Activated T-cell treated with anti-CD3 and anti-CD28 coated beads for 48 hours (primary cell): Measurements from ENCODE around the gene BRD4.

ENCODE experiments used
- DNase-seq: peaks from one replicate; pipeline ENCODE4 v3.0.0-alpha.2; 2020; ENCODE audit warnings: low read depth

BRD4 gene

DNA sequence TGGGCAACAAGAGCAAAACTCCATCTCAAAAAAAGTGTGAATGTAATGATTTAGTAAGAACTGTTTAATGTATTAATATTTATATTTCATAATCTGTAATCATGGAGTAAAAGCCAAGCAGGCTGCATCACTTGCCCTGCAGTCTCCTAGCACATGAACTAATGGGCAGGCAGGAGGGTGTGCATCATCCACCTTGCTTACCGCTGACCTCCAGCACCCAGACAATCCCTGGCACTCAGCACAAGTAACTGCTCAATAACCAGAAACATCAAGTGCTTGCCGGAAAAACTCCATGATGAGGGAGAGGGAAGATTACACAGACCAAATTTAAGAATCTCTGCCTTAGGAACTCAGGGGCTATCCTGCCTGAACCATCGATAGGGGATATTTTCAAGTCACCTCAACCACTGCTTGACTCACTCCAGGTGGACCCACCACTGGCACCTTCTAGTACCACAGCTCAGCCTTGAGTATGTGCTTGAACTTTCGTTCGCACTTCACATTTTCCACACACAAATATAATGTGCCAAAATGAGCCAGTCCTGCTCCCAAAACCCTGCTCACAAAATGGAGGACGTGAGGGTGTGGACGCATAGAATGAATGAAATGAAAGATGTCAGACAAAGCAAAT is 18.6 kb downstream of the BRD4 start:
- DNase-seq = no peak

DNA sequence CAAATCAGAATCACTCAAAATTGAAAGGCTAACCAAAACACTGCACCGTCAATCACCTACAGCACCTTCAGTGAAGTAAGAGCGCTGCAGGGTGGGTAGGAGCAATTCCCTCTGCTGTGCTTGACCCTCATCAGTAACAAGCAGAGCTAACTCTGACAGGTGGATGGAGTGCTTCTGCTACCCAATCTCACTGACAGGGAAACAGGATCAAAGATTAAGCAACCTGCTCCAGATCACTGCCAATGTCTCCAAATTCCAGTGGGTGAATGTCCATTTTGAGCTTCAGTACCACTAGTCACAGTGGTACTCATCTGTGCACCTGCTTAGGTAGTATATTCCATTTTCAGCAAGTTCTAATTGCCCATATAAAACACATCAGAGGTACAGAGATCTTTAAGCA is 25.2 kb downstream of the BRD4 start:
- no peak for DNase-seq

DNA sequence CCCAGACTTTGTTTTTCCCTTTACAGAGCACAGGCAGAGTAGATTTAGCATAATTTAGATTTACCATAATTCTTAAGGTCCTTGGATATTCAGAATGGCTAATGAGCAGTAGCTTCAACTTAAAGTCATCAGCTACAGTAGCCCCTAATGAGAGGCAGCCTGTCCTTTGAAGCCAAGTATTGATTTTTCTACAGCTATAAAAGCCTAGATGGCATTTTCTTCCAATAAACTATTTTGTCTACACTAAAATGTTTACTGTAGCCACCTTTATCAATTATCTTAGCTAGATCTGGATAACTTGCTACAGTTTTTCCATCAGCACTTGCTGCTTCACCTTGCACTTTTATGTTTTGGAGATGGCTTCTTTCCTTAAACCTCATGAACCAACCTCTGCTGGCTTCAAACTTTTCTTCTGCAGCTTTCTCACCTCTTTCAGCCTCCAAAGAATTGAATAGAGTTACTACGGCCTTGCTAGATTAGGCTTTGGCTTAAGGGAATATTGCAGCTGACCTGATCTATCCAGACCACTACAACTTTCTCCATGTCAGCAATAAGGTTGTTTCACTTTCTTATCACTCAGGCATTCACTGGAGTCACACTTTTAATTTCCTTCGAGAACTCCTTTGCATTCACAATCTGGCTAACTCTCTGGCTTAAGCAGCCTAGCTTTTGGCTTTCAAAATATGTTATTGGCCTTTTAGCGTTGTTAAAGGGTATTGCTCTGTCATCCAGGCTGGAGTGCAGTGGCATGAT is 26.6 kb downstream of the BRD4 start:
- DNase-seq = no peak

DNA sequence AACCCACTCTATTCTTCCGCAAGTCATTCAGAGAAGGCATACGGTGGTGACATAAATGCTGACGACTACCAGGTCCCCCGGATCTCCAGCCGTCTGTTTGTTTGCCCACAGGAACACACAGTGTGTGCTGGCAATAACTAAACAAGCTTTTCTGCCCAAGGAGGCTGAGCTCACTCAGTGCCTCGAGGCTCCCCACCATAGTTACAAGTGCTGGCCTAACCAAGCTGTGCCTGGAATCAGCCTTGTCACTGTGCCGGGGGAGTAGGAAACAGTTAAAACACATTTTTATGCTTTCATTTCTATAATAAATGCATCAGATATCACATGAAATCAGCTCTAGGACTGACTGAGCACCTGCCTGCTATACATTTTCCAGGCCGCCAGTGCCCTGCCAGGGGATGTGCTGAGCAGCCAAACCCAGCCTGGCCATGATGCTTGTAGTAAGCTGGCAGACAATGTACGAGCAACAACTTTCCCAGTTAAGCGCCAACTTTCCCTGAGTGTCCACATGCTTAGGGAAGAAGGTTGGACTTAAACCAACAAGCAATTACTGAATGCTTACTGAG is 28.1 kb downstream of the BRD4 start:
- peak; percentile 47 for DNase-seq

DNA sequence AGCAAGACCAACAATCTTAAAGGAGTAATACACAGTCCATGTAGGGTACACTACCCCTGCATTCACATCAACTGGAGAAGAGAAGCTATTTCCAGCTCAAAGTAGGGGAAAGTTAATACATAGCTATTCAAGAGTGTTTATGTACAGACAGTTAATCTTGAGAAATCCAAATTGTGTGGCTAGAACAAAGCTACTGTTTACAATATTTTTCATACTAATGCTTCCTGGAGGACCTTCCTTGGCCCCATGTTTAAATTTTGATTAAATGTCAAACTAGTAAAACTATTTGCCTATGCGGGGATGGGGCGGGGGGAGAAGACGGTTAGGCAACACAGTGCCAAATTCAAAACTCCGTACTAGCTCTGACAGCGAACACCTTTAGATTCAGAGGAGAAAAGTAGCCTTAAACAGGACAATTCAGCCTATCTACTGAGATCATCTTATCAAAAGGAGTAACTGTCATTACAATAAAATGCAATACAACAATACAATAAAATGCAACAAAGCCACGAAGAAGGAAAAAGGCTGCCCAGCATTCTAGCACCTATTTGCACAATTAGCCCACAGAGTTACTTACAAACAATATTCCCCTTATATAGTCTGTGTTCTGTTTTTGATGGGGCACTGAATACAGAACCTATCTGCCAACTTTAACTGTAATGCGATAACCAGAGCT is 29.1 kb downstream of the BRD4 start:
- no peak for DNase-seq

DNA sequence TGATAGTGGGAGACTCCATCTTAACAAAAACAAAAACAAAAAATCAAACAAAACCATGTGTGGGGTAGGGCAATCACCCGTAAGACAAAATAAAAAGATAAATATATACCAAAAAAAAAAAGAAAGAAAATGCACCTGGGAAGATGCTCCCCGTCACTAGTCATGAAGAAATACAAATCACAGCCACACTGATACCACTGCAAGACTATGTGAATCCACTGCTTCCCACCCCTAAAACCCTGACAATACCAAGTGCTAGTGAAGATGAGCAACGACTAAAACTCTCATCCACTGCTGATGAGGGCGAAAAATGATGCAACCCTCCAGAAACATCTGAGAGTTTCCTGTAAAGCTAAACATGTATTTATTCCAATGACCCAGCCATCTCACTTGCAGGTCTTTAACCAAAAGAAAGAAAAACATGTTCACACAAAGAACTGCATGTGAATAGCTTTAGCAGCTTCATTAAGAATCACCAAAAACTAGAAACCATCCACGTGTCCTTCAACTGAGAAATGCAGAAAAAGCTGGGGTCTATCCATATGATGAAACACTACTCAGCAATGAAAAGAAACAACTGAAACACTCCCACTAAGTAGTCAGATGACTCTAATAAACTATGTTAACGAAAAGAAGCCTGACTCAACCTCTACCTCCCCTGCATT is 31.7 kb downstream of the BRD4 start:
- no peak for DNase-seq

DNA sequence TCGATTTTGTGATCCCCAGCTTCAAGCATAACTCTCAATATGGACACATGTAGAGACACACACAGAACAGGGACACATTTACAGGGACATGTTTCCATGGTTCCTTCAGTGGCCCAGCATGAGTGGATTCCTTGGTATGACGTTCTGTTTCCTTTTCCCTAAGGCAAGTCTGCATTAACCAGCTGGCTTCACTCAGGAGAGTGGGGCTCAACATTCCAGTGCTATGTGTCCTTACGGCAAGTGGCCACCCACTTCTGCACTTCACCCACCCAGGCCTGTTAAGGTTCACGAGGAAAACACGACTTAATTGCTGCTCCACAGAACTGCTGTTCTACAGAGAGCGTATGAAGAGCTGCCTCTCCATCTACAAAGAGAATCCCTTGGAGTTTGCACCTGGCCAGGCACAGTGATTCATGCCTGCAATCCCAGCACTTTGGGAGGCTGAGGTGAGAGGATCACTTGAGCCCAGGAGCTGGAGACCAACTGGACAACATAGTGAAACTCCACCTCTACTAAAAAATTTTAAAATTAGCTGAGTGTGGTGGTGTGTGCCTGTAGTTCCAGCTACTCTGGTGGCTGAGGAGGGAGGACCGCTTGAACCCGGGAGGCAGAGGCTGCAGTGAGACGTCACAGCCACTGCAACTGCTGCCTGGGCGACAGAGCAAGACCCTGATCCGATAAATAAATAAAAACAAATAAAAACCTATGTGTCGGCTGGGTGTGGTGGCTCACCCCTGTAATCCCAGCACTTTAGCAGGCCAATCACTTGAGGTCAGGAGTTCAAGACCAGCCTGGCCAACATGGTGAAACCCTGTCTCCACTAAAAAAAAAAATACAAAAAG is 32.5 kb downstream of the BRD4 start:
- DNase-seq = no peak

DNA sequence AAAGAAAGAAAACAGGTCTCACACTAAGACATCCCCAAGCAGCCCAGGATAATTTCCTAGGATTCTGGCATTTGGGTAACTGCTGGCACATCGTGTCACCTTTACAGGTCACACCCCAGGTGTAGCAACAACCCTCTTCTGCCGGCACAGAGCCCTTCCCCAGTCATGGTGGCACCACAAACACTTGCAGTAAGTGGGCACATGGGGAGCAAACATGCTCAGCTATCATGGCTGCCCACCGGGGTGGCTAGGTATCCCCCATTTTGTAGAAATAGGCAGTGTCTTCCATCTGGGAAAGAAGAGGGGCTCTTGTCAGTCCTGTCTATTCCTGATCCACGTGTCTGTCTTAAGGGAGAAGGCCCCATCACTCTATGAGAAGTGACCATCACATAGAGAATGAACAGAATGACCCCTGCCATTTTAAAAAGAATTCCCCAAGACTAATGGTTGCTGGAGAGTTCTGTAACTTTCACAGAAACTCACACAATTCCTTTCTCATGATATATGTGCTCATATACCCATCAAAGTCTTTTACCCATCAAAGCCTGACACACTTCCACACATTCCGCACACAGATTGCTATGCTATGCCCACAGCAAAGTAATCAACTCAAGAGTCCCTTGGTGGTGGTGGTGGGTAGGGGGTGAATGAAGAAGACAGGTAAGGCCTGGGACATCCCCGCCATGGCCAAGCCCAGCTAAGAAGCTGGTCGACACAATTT is 33.3 kb downstream of the BRD4 start:
- DNase-seq = no peak

DNA sequence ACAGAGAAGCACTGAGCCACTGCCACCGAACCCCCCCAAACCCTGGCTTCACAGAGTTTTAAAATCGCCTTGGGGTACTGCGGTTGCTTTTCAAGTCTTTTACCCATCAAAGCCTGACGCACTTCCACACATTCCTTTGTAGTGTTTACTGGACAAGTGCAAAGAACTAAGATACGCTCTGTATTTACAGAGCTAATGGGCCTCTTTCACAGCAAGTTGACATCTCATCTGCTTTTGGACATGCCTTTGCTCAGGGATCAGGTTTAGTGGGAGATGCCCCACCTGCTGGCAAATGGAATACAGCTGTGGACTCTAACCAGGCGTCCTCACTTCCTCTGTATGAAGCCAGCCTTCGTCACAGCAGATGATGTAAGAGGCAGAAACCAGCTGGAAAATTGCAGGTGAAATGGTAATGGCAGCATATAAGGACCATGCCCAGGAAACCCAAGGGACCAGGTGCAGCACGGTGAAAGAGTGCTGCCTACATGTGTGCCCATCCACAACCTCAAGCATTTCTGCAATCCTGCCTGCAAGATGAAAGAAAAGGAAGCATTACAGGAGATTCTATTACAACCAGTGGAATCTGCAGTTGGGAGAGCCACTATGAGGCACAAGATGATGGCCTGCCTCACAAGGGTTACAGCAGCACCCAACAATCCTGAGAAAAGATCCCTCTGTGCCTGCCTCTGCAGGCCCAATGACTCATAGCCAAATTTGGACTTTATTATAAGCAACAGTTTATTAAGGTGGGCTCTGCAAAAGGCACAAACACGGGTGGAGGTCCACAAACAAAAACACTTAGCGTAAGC is 34.7 kb downstream of the BRD4 start:
- DNase-seq = no peak

DNA sequence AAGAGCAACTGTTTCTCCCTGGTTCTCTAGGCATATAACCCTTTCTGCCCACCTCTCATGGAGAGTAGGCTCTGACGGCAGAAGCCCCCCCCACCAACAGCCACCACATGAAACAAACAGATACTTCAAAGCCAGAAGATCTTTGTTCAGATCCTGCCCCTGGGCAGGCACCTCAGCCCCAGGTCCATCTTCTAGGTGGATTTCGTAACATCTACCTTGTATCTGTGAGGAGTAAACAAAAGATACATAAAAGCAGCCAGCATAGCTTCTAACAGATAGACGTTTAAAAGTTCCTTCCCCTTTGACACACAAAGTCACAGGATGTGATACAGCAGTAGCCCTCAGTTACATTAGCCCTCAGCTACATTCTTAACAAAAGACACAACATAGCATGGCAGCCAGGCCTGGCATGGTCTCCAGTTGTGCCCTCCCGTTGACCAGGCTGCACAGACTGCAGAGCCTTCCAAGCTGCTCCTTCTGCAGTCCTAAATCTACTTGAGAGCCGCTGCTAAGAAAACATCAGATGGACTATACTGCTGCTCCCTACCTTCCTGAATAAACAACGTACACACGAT is 35.4 kb downstream of the BRD4 start:
- DNase-seq = no peak

DNA sequence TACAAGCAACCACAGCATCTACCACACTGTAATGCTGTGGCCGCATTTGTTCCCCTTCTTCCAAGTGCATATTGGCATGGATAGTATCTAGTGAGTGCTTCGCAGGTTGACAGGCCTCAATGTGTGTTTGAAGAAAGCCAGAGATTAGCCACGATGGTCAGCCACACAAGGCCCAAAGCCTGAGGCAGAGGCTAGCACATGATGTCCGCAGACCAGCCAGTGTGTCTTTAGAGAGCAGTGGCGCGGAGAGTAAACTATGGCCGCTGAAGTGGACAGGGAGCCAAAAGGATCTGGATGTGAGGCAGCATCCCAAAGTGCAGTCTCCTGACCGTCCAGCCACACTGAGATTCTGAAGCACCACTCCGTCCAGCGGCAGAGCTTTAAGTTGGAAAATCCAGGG is 36.0 kb downstream of the BRD4 start:
- DNase-seq = no peak

DNA sequence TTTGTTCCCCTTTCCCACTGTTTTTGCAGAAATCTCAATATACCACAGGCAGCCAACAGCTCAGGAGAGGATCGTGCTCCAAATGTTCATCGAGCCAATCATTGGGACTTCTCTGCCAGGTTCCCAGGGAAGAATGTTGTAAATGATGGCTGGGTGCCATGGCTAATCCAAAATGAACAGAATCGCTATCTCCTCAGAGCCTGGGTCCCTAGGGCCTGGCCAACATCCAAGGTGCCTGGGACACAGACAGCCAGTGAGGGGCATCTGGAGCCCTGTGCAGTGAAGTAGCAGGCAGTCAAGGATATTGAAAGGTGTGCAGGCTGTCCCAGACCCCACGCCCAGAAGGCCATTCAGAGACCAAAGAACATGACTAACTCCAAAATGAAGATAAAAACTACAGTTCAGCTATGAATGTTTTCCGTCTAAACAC is 37.8 kb downstream of the BRD4 start:
- no peak for DNase-seq

DNA sequence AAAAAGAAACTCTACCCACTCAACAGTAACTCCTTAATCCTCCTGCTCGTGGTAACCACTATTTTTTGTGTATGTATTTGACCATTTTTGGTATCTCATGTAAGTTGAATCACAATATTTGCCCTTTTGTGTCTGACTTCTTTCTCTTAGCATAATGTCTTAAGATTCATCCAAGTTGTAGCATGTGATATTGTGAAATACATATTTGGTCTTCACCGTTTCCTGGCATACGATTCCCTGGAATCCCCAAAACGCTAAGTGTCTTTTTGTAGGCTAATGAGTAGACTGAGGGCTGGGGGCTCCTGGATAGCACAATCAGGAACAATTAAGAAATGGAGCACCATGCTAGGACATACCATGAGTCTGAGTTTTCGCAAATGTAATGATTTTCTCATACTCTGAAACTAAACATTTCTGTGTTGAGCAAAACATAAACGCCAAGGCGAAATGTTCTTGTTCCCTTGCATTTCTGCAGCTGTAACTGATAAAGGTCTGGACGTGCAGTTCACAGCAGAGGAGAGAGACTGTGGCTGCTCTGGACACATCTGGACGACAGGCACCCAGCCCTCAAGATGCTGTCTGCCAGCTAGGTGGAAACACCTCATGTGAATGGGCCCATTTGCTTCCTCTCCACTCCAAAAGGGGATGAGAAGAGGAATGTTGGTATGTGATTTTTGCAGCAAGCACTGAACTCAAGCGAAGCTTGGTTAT is 38.4 kb downstream of the BRD4 start:
- DNase-seq = no peak

DNA sequence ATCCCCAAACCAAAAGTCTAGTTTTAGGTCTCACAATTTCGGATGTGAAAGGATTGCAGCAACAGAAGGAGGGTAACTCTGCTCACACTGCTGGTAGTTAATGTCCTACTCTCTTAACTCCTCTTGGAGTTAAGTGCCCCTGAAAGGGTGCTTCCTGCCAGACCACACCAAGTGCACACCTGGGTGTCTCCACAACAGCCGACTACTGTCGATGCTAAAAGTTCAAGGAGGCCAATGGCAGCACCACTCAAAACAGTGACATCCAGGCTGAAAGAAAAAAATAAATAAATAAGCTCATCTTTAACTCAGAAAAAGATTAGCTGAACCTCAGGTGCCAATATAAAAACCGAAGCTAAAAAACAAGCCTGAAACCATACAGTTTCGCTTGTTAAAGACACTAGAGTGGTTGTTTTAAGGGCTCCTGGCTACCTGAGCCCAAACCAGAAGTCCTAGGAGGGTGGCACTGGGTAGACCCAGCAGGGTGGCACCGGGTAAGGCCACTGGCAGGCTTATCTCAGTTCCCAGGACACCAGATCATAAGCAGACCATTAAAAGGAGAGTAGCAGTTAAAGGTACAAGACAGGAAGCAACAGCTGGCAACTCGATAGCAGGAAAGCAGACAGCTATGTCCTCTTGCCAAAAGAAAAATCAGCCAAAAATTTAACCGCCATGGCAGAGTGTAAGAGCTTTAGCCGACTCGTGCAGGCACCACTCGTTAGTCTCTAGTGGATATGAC is 39.3 kb downstream of the BRD4 start:
- DNase-seq = no peak

DNA sequence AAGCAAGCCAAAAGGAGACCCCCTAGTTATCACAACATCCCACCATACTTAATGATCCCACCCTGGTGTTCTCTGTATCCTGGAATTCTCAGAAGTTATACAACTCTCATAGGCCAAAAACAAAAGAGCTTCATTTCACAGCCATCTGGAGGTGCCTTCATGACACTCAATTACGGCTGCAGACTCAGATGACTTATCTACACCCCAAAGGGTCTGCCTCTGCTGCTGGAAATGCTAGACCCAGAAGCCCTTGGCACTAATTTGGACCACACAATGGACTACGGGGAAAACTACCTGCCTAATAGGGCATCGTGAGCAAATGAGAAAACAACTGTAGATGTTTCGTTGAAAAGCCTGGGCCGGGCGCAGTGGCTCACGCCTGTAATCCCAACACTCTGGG is 40.2 kb downstream of the BRD4 start:
- DNase-seq = no peak

DNA sequence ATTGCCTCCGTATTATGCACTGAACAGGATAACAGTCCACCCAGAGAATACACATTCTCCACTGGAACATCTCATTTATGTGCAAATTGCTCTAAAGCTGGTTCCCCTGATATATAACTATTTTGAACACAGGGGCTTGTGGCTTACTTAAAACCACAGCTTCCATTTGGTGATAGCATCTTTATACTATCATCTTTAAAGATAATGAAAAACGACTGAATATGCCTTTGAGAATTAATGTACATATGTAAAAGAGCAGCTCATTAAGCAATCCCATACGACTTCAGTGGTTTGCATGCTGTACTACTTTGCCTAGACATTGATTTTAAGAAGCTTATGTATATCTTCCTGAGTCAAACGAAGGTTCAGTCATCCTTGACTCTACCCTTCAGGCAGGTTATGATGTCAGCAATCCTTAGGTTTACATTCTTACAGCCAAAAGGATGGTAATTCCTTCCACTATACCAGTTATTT is 40.8 kb downstream of the BRD4 start:
- no peak for DNase-seq

DNA sequence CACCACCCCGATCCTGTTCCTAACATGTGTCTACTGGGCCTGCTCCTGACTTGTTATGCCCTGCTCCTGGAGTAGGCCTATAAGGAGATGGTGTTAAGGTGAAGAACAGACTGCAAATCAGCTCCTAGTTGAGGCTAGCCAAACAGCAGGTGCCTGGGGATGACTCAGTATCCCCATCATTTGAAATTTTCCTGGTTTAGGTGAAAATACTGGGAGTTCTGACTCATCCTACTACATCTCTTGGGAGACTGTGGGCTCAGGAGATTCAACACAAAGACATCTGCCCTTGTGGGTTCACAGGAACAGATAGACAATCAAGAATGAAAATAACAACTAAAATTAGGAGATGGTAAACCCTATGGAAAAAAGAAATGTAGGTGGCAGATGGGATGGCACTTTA is 41.2 kb downstream of the BRD4 start:
- no peak for DNase-seq

DNA sequence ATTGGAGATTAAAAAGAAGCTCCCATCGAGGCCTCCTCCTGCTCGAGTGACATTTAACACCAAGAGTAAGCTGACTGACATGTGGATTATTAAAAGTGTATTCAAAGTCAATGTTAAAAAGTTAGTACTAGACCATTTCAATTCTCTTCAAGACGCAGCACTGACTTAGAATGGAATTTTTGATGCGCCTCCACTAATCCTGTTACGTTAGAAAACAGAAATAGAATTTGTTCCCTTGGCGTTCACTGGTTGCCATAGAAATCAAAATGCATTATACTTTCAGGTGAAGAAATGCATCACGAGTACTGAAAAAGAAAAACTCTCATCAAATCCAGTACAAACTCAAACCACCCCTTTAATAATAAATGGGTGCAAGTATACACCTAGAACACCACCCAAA is 42.2 kb downstream of the BRD4 start:
- DNase-seq = no peak
